SU-DHL-6 (cell line): Measurements from ENCODE around the gene INA.

Source experiments
- CTCF ChIP-seq: fragments of 200-600 bp; sonication (generic); IDR thresholded peaks from one replicate; pipeline ENCODE4 v1.5.1; 2017; ENCODE audit warnings: antibody characterized with exemption, mild to moderate bottlenecking, low read length, moderate library complexity; ENCODE audit not compliant: insufficient read depth, poor library complexity, severe bottlenecking
- EZH2phosphoT487 ChIP-seq: fragments of 200-600 bp; sonication (generic), shearing (Covaris generic); conservative IDR thresholded peaks from 2 replicates; pipeline ENCODE4 v1.6.1; 2018; ENCODE audit warnings: mild to moderate bottlenecking, antibody characterized with exemption, low read length, moderate library complexity, mixed read lengths

DNA sequence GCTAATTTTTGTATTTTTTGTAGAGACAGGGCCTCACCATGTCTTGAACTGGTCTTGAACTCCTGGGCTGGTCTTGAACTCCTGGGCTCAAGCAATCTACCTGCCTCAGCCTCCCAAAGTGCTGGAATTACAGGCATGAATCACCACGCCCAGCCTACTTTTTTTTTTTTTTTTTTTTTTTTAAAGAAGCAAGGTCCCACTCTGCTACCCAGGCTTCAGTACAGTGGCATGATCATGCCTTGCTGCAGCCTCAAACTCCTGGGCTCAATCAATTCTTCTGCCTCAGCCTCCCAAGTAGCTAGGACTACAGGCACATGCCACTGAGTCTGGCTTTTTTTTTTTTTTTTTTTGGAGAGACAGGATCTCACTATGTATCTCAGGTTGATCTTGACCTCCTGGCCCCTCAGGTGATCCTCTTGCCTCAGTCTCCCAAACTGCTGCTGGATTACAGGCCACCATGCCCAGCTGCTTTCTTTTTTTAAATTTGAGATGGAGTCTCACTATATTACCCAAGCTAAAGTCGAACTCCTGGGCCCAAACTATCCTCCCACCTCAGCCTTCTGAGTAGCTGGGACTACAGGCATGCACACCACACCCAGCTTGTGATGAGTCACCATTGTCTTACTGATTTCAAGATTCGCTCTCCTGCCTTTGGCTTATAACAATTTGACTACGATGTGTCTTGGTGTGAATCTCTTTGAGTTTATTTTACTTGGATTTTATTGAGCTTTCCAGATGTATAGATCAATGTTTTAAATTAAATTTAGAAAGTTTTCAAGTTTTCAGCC, 22.2 kb upstream of the INA start:
- TF ChIP-seq CTCF (no peak), EZH2phosphoT487 (no peak)
